Measurements from ENCODE around the gene PCNT. TPM values are rescaled to one million over a fixed set of nuclear protein-coding genes. Genes with fewer than 3 reads are reported as not detected.

The PCNT gene
- total and polyA plus RNA-seq, 9 of the 15 experiments (the other 6 are each of a cell fraction or from before 2014, with no cell fraction given), result 9.1 to 53.5 (median 31.3) TPM

DNA sequence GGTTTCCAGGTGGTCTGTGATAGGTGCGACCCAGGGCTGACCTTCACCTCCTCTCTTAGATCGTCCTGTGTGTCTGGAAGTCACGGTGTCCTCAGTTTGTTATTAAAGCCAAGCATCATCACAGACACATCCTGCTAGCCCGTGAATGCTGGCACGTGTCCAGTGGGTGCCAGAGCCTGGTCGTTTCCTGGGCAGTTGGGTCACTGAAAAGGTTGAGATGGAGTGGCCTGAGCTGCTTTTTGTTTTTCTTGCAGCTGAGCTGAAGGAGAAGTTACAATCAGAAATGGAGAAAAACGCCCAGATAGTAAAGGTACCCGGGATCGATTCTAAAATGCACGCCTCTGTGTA lies 23.2 kb downstream of the PCNT start:
- H3K27me3 ChIP-seq (ENCODE audit: control insufficient read depth in 2 of 2, insufficient read depth in 2 of 2, low read length in 2 of 2), result no peaks in the 10 kb centered on the region
- H4K20me1 ChIP-seq (replicated peaks; ENCODE audit: control insufficient read depth, insufficient read depth, low read length), result no peaks in the 10 kb centered on the region; the same call in 1 of the 2 replicates
- H3K27ac ChIP-seq (ENCODE audit: extremely low read depth, low read depth, low read length), result no peak overlapping the region
- DNase-seq (ENCODE audit: extremely low read depth in 1 of 4, low spot score in 3 of 4) (no peak), FAIRE-seq (no peak), ATAC-seq (no peak)
- peaks cover 69% of the 10 kb centered on the region for H3K36me3 ChIP-seq (ENCODE audit: control insufficient read depth, insufficient read depth, low read length)
- ChIA-PET CTCF (ENCODE audit: low intra/inter-chr PET ratio) (no interaction called here), POLR2A (interaction anchor here (0.6 to 0.9 kb wide), 4 partner anchors 10 to 22 kb away, joined by 3 to 5 read pairs (median 3); no protein-coding TSS in a partner anchor)
- no peaks in the 10 kb centered on the region for H3K9me3 ChIP-seq (replicated peaks; ENCODE audit: control insufficient read depth, insufficient read depth, low read depth, low read length)
- no peak overlapping the region for H3K4me2 ChIP-seq (ENCODE audit: insufficient read depth, low read length)
- in situ Hi-C loops (cut with MboI), result no loop called here
- WGBS (ENCODE audit: insufficient coverage, low coverage, missing lambda C conversion rate), result 83% methylated on average over 10 of the region's 10 CpGs
- peaks cover 17% of the 10 kb centered on the region; the same call in 2 of the 3 replicates for H3K79me2 ChIP-seq (ENCODE audit: control insufficient read depth, insufficient read depth, low read length)
- H3K9me1 ChIP-seq (ENCODE audit: control insufficient read depth, insufficient read depth, low read length), result no peaks in the 10 kb centered on the region
- TF ChIP-seq ZNF217 (CRISPR knock-in tag; IDR thresholded peaks at IDR 0.05) (no peak), MYC (IDR thresholded peaks at IDR 0.05; ENCODE audit: low read depth, low read length) (no peak), MYC (CRISPR knock-in tag; IDR thresholded peaks at IDR 0.05; ENCODE audit: borderline replicate concordance, low read depth) (no peak)
- peaks cover 0 to 11% of the 10 kb centered on the region in 2 experiments; a peak in 1 of 5 replicates for H3K4me1 ChIP-seq (replicated peaks in 1 of 2; ENCODE audit: control insufficient read depth in 2 of 2, insufficient read depth in 2 of 2, low read length in 2 of 2)
- BruUV-seq (replicated peaks), result no TSS peak
- no peak overlapping the region for H3K9ac ChIP-seq (ENCODE audit: insufficient read depth in 1 of 2, low read depth in 2 of 2, low read length in 2 of 2)
- intact Hi-C loops (cut with micrococcal nuclease), result no loop called here
- H2AFZ ChIP-seq (ENCODE audit: low read depth, low read length), result no peak overlapping the region
- H3K4me3 ChIP-seq, result no peak overlapping the region

DNA sequence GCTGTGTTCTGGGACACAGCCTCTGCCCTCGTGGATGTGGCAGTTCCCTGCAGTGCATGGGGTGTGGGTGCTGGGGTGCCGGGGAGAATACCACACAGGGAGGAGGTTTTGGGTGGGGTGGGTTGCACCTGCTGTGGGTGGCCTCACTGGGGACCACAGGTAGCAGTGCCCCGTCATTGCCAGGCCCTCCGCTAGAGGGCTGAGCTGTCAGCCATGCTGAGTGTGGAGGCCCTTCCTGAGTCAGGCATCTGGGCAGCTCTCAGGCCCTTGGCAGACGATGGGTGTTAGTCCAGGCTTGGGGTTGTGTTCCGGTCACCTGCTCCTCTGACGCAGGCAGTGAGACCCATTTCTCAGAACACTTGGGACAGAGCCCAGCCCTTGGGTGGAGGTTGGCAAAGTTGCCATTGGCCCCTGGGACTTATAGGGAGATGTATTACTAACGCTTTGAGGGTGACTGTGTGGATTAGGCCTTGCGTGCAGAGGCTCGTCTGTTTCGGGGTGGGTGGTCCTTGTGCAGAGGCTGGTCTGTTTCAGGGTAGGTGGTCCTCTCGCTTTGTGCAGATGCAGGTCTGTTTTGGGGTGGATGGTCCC lies 23.9 kb downstream of the PCNT start:
- no peak for FAIRE-seq
- ChIA-PET POLR2A (interaction anchor here (0.6 to 0.9 kb wide), 2 partner anchors 11 to 23 kb away, joined by 3 to 5 read pairs; no protein-coding TSS in a partner anchor), CTCF (ENCODE audit: low intra/inter-chr PET ratio) (no interaction called here)
- no peaks in the 10 kb centered on the region for H3K9me1 ChIP-seq (ENCODE audit: control insufficient read depth, insufficient read depth, low read length)
- no peak overlapping the region for H2AFZ ChIP-seq (ENCODE audit: low read depth, low read length)
- BruUV-seq (replicated peaks), result no TSS peak
- peaks cover 0 to 11% of the 10 kb centered on the region in 2 experiments; a peak in 1 of 5 replicates for H3K4me1 ChIP-seq (replicated peaks in 1 of 2; ENCODE audit: control insufficient read depth in 2 of 2, insufficient read depth in 2 of 2, low read length in 2 of 2)
- peak; percentile 28; the same call in 1 of the 3 replicates for ATAC-seq
- TF ChIP-seq POLR2G (IDR thresholded peaks at IDR 0.05; ENCODE audit: low read depth, low read length), result 0 out of 2 replicates have a peak, but pooled peaks have one; percentile 26
- TF ChIP-seq U2AF1 (optimal IDR thresholded peaks at IDR 0.05; ENCODE audit: low read depth, low read length), result no peak
- no peak overlapping the region for H3K4me2 ChIP-seq (ENCODE audit: insufficient read depth, low read length)
- WGBS (ENCODE audit: insufficient coverage, low coverage, missing lambda C conversion rate), result 81% methylated on average over 11 of the region's 12 CpGs
- no peak overlapping the region for H3K27ac ChIP-seq (ENCODE audit: extremely low read depth, low read depth, low read length)
- in situ Hi-C loops (cut with MboI) (no loop called here), intact Hi-C loops (cut with micrococcal nuclease) (no loop called here)
- peak overlapping the region in 1 of 2 experiments; percentile 68; a peak in 2 of 4 replicates for H3K9ac ChIP-seq (ENCODE audit: insufficient read depth in 1 of 2, low read depth in 2 of 2, low read length in 2 of 2)
- no peaks in the 10 kb centered on the region for H3K27me3 ChIP-seq (ENCODE audit: control insufficient read depth in 2 of 2, insufficient read depth in 2 of 2, low read length in 2 of 2)
- H3K79me2 ChIP-seq (ENCODE audit: control insufficient read depth, insufficient read depth, low read length), result peaks cover 14% of the 10 kb centered on the region; the same call in 2 of the 3 replicates
- no peak overlapping the region for H3K4me3 ChIP-seq
- peaks cover 76% of the 10 kb centered on the region for H3K36me3 ChIP-seq (ENCODE audit: control insufficient read depth, insufficient read depth, low read length)
- DNase-seq (ENCODE audit: extremely low read depth in 1 of 4, low spot score in 3 of 4), result no peak
- no peaks in the 10 kb centered on the region for H3K9me3 ChIP-seq (replicated peaks; ENCODE audit: control insufficient read depth, insufficient read depth, low read depth, low read length)
- no peaks in the 10 kb centered on the region; the same call in 1 of the 2 replicates for H4K20me1 ChIP-seq (replicated peaks; ENCODE audit: control insufficient read depth, insufficient read depth, low read length)
